OCI-LY7 (cell line): ENCODE results near the gene CMKLR1. TPM values are rescaled to one million over a fixed set of nuclear protein-coding genes. Genes with fewer than 3 reads are reported as not detected.

ENCODE experiments used
- BruUV-seq: library from RNA; stranded (reverse); fragments of 400-500 nt; replicated peaks from 2 replicates; lab custom pipeline; 2021; lab: Mats Ljungman, UMichigan
- CTCF ChIA-PET: fragments of 300-600 bp; sonication (Branson Sonifier 250); formaldehyde crosslinking; loops from one replicate; lab custom pipeline; 2022; ENCODE audit warnings: antibody characterized with exemption; ENCODE audit not compliant: unreplicated experiment; lab: Charles Lee
- POLR2A ChIA-PET: fragments of 300-600 bp; sonication (Branson Sonifier 250); formaldehyde crosslinking; loops from one replicate; lab custom pipeline; 2022; ENCODE audit warnings: antibody characterized with exemption; lab: Charles Lee
- DNase-seq: peaks from one replicate; pipeline ENCODE4 v3.0.0-alpha.2; 2015; ENCODE audit warnings: low spot score
- H2AFZ ChIP-seq: fragments of 200-600 bp; sonication (generic), shearing (Covaris generic); 2 replicates; pipeline ENCODE4 v1.6.1; 2014; ENCODE audit warnings: mild to moderate bottlenecking, antibody characterized with exemption, low read length, moderate library complexity
- H3K27ac ChIP-seq: fragments of 200-600 bp; sonication (generic); 2 replicates; pipeline ENCODE4 v1.5.1; 2014; ENCODE audit warnings: mixed run types, low read depth, mild to moderate bottlenecking, moderate library complexity, low read length, inconsistent platforms; ENCODE audit not compliant: poor library complexity, severe bottlenecking
- H3K36me3 ChIP-seq: fragments of 200-600 bp; sonication (generic); 2 replicates; pipeline ENCODE4 v1.6.1; 2014; ENCODE audit warnings: mild to moderate bottlenecking, antibody characterized with exemption, low read length, moderate library complexity, mixed read lengths; ENCODE audit not compliant: insufficient read depth
- H3K4me1 ChIP-seq: fragments of 200-600 bp; sonication (generic); 2 replicates; pipeline ENCODE4 v1.5.1; 2014; ENCODE audit warnings: mild to moderate bottlenecking, low read length; ENCODE audit not compliant: insufficient read depth, poor library complexity, severe bottlenecking
- H3K4me2 ChIP-seq: fragments of 200-600 bp; sonication (generic); 2 replicates; pipeline ENCODE4 v1.6.1; 2014; ENCODE audit warnings: mild to moderate bottlenecking, low read length
- H3K4me3 ChIP-seq: fragments of 200-600 bp; sonication (generic); 2 replicates; pipeline ENCODE4 v1.5.1; 2014; ENCODE audit warnings: mild to moderate bottlenecking, low read depth, low read length; ENCODE audit not compliant: poor library complexity, severe bottlenecking
- H3K79me2 ChIP-seq: fragments of 200-600 bp; sonication (generic); 2 replicates; pipeline ENCODE4 v1.6.1; 2016; ENCODE audit warnings: low read depth, mild to moderate bottlenecking, low read length, moderate library complexity, mixed read lengths; ENCODE audit not compliant: insufficient read depth
- H3K9me2 ChIP-seq: fragments of 200-600 bp; sonication (generic); 2 replicates; pipeline ENCODE4 v1.6.1; 2016; ENCODE audit warnings: mild to moderate bottlenecking, low read length, mixed read lengths; ENCODE audit not compliant: insufficient read depth
- H3K9me3 ChIP-seq: fragments of 200-600 bp; sonication (generic); 2 replicates; pipeline ENCODE4 v1.6.1; 2014; ENCODE audit warnings: mild to moderate bottlenecking, mixed run types, low read length, mixed read lengths
- H4K20me1 ChIP-seq: fragments of 200-600 bp; sonication (generic); 2 replicates; pipeline ENCODE4 v1.6.1; 2014; ENCODE audit warnings: mild to moderate bottlenecking, antibody characterized with exemption, low read length, moderate library complexity, mixed read lengths; ENCODE audit not compliant: insufficient read depth
- EZH2phosphoT487 ChIP-seq: fragments of 200-600 bp; sonication (generic); IDR thresholded peaks from 2 replicates; pipeline ENCODE4 v1.6.1; 2018; ENCODE audit warnings: low read depth, borderline replicate concordance, mild to moderate bottlenecking, mixed run types, antibody characterized with exemption, low read length, moderate library complexity, mixed read lengths
- intact Hi-C: fragments of 100-400 bp; cut with micrococcal nuclease; formaldehyde crosslinking; loops from one replicate; pipeline ENCODE4 v1.10.0; 2022; ENCODE audit not compliant: unreplicated experiment
- total RNA-seq, 2 experiments: library from RNA; depleted of rRNA in 1 of 2; stranded (reverse); fragments of >200 nt in 1 of 2; shearing (Covaris generic) in 1 of 2; gene quantifications; 2 replicates each; pipeline ENCODE4 v1.2.3, GENCODE V29; 2014 to 2022
- TF ChIP-seq, protein P1 (sequence below): fragments of 200-600 bp; sonication (generic); conservative IDR thresholded peaks from 2 replicates; pipeline ENCODE4 v1.5.1; 2014; ENCODE audit warnings: mild to moderate bottlenecking, antibody characterized with exemption, low read length, moderate library complexity, mixed read lengths

The CMKLR1 gene
- total RNA-seq, 2 experiments from 2014 or later, result not detected

DNA sequence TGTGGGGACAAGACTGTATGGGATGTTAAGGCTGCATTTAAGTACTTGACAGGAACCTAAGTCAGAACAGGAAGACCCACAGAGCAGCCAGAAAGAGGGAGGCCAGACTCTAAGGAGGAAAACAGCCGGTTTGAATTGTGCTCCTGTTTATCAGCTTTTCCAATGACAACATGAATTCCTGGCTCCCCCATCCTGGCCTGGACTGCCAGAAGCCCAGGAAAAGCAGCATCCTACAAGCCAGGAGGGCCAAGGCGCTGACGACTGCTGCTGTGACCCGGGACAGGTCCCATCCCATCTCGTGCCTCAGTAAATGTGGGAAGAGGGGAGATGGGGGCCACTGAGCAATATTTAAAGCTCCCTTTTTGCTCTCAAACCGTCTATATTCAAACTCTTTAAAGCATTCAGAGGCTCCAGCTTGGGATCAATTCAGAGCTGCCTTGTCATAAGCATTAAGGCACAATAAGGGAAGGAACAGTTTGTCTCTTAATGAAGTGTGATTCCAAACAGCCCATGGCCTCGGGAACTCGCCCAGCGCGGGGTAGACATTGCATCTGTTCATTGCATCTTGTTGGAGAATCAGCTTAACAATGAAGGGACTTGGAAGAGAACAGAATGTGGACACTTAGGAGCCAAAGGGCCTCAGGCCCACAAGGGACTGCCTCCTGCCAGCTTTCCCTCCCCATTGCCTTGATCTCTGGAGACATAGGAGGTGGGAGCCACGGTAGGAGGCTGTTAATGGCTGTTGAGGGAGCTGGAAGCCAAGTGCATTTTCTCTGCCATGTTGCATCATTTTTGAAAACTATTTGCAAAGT lies 49.6 kb downstream of the CMKLR1 start:
- no peaks in the 10 kb centered on the region for H4K20me1 ChIP-seq
- H3K36me3 ChIP-seq, result no peaks in the 10 kb centered on the region
- POLR2A ChIA-PET, result no interaction called here
- TF ChIP-seq, protein P1, sequence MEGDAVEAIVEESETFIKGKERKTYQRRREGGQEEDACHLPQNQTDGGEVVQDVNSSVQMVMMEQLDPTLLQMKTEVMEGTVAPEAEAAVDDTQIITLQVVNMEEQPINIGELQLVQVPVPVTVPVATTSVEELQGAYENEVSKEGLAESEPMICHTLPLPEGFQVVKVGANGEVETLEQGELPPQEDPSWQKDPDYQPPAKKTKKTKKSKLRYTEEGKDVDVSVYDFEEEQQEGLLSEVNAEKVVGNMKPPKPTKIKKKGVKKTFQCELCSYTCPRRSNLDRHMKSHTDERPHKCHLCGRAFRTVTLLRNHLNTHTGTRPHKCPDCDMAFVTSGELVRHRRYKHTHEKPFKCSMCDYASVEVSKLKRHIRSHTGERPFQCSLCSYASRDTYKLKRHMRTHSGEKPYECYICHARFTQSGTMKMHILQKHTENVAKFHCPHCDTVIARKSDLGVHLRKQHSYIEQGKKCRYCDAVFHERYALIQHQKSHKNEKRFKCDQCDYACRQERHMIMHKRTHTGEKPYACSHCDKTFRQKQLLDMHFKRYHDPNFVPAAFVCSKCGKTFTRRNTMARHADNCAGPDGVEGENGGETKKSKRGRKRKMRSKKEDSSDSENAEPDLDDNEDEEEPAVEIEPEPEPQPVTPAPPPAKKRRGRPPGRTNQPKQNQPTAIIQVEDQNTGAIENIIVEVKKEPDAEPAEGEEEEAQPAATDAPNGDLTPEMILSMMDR, result no peak
- no peak for TF ChIP-seq EZH2phosphoT487
- CTCF ChIA-PET, result no interaction called here
- H3K4me2 ChIP-seq, result no peak overlapping the region
- H2AFZ ChIP-seq, result no peak overlapping the region
- no peaks in the 10 kb centered on the region for H3K9me2 ChIP-seq
- DNase-seq, result no peak
- no peaks in the 10 kb centered on the region for H3K79me2 ChIP-seq
- no peak overlapping the region for H3K27ac ChIP-seq
- intact Hi-C loops, result no loop called here
- no peaks in the 10 kb centered on the region for H3K9me3 ChIP-seq
- no TSS peak for BruUV-seq
- no peak overlapping the region for H3K4me3 ChIP-seq
- no peaks in the 10 kb centered on the region for H3K4me1 ChIP-seq

DNA sequence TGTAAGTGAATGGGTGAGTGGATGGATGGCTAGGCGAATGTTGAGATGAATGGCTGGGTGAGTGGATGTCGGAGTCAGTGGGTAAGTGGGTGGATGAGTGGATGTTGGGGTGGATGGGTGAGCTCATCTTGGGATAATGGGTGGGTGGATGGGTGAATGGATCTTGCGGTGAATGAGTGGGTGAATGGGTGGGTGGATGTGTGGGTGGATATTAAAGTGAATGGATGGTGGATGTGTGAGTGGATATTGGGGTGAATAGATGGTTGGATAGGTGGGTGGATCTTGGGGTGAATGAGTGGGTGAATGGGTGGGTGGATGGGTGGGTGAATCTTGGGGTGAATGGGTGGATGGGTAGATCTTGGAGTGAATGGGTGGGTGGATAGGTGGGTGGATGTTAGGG lies 51.9 kb downstream of the CMKLR1 start:
- Histone ChIP-seq H3K79me2 (no peaks in the 10 kb centered on the region), H3K27ac (no peak overlapping the region), H3K4me3 (no peak overlapping the region), H3K9me3 (no peaks in the 10 kb centered on the region), H2AFZ (no peak overlapping the region), H3K36me3 (no peaks in the 10 kb centered on the region), H3K4me1 (no peaks in the 10 kb centered on the region), H4K20me1 (no peaks in the 10 kb centered on the region), H3K4me2 (no peak overlapping the region), H3K9me2 (no peaks in the 10 kb centered on the region)
- no peak for DNase-seq
- BruUV-seq, result no TSS peak
- intact Hi-C loops, result no loop called here
- ChIA-PET CTCF (no interaction called here), POLR2A (interaction anchor here (0.6 kb wide), 1 partner anchor 792 kb away, joined by 4 read pairs; no protein-coding TSS in a partner anchor)
- TF ChIP-seq EZH2phosphoT487, result no peak
- TF ChIP-seq, protein P1, result no peak

DNA sequence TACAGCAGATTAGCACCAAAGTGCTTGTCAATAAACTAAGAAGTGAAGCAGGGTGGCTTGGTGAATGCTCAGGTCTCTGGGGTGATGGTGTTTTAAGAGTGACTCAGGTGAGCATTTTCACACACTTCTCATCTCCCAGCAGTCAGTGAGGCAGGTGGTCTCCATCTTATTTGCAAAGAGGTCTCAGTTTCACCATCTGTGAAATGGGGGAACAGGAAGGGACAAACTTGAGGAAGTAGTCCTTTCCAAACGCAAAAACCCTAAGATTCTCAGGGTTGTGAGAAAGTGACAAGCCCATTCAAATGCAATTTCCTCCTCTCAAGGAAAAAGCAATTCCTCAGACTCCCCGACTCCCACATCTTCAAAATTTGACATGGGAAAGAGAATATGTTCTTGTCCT lies 54.1 kb downstream of the CMKLR1 start:
- BruUV-seq, result no TSS peak
- intact Hi-C loops, result no loop called here
- CTCF ChIA-PET, result no interaction called here

More for the DNA sequence above, 54.1 kb downstream of the CMKLR1 start:
- Histone ChIP-seq H3K9me2 (no peaks in the 10 kb centered on the region), H3K36me3 (no peaks in the 10 kb centered on the region), H3K9me3 (no peaks in the 10 kb centered on the region), H3K4me1 (no peaks in the 10 kb centered on the region), H2AFZ (no peak overlapping the region), H3K79me2 (no peaks in the 10 kb centered on the region), H3K4me2 (no peak overlapping the region), H4K20me1 (no peaks in the 10 kb centered on the region), H3K27ac (no peak overlapping the region), H3K4me3 (no peak overlapping the region)
- no peak for DNase-seq
- POLR2A ChIA-PET, result no interaction called here
- TF ChIP-seq, protein P1, result no peak
- no peak for TF ChIP-seq EZH2phosphoT487
